HL-60/S4 treated with retinoic acid at 250 ng/mL for 4 days and 3 days (cell line): ENCODE measurements around the gene TEAD2.
"Not testable (repeated sequence)": the region's sequence is repeated elsewhere in the genome, so short reads cannot be mapped to it uniquely, and the experiment has no call there.

Experiments
- in situ Hi-C: fragments of 300-500 bp; cut with MboI; formaldehyde crosslinking; loops from 2 replicates; pipeline ENCODE4 v1.7.0; 2022; ENCODE audit warnings: low sequenced_read_pairs

Gene TEAD2

DNA sequence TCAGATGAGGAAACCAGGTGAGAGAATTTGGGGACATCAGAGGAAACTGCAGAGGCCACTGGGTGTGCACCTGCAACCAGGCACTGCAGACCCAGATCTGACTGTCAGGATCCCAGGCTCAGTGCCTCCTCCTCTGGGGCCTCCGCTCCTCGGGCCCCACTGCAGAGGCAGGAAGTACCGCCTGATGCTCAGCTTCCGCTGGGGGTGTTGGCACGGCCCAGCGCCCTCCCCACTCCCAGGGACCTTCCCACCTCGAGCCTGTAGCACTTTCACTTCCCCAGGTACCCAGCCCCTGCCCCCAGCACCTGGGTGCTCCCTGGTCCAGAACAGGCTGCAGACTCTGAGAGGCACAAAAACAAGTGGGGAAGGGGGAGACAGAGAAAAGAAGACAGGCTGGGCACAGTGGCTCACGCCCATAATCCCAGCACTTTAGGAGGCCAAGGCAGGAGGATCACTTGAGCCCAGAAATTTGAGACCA, 28.4 kb downstream of the TEAD2 start:
- in situ Hi-C loops = no loop called here

DNA sequence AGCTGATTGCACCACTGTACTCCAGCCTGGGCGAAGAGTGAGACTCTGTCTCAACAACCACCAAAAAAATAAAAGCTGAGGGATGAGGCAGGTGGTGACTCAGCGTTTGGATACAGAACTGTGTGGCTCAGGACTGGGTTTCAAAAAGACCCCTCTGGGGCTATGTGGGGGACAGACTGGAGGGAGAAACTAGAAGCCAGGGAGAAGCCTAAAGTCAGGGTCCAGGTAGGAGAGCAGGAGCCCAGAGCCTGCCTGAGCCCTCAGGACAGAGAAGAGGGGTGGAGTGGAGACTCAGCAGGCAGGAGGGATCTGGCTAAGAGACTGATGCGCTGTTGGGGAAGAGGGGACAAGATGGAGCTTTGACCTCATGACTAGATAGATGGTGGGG, 28.8 kb downstream of the TEAD2 start:
- in situ Hi-C loops = no loop called here

DNA sequence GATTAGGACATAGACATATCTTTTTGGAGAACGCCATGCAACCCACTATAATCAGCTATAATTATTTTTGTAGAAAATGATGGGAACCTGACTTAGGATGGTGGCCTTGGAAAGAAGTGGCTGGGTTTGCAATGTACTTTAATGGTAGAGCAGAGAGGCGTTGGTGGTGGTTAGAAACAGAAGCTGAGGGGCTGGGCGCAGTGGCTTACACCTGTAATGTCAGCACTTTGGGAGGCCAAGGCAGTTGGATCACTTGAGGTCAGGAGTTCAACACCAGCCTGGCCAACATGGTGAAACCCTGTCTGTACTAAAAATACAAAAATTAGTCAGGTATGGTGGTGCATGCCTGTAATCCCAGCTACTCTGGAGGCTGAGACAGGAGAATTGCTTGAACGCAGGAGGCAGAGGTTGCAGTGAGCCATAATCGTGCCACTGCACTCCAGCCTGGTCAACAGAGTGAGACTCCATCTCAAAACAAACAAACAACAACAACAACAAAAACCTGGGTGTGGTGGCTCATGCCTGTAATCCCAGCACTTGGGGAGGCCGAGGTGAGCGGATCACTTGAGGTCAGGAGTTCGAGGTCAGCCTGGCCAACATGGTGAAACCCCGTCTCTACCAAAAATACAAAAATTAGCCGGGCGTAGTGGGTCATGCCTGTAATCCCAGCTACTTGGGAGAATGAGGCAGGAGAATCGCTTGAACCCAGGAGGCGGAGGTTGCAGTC, 29.4 kb downstream of the TEAD2 start:
- in situ Hi-C loops = not testable (repeated sequence)

DNA sequence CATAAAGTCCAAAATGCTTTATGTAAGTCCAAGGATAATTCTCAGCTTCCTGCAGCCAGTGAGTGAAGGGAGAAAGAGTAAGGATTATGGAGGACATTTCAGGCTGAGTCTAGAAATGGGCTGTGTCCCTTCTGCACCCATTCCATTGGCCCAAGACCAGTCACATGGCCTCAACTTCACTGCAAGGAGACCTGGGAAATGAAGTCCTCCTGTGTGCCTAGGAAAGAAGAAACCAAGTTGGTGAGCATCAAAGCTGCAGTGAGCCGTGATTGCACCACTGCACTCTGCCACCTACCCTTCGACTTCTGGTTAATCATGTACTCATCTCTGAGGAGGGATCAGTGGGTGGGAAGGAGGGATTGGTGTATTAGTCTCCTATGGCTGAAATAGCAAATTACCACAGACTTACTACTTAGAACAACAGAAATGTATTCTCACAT, 30.6 kb downstream of the TEAD2 start:
- in situ Hi-C loops = no loop called here

DNA sequence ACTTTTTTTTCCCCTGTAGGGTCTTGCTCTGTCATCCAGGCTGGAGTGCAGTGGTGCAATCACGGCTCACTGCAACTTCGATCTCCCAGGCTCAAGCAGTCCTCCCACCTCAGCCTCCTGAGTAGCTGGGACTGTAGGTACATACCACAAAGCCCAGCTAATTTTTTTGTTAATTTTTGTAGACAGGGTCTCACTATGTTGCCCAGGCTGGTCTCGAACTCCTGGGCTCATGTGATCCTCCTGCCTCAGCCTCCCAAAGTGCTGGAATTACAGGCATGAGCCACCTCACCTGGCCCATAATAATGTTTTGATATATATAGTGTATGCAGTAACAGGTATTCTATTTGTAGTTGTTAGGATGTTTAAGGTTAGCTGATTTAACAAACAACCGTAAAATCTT, 31.0 kb downstream of the TEAD2 start:
- in situ Hi-C loops = not testable (repeated sequence)

DNA sequence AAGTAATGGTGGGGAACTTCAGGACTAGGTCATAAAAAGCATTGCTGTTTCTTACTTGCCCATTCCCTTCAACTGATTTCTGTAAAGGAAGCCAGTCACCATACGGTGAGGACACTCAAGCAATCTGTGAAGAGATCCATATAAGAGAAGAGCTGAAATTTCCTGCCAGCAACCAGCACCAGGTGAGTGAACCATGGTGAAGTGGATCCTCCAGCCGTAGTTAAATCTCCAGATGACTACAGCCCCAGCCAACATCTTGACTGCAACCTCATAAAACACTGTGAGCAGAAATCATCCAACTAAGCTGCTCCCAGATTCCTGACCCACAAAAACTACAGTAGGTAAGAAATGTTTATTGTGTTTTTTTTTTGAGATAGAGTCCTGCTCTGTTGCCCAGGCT, 33.5 kb downstream of the TEAD2 start:
- in situ Hi-C loops = no loop called here

DNA sequence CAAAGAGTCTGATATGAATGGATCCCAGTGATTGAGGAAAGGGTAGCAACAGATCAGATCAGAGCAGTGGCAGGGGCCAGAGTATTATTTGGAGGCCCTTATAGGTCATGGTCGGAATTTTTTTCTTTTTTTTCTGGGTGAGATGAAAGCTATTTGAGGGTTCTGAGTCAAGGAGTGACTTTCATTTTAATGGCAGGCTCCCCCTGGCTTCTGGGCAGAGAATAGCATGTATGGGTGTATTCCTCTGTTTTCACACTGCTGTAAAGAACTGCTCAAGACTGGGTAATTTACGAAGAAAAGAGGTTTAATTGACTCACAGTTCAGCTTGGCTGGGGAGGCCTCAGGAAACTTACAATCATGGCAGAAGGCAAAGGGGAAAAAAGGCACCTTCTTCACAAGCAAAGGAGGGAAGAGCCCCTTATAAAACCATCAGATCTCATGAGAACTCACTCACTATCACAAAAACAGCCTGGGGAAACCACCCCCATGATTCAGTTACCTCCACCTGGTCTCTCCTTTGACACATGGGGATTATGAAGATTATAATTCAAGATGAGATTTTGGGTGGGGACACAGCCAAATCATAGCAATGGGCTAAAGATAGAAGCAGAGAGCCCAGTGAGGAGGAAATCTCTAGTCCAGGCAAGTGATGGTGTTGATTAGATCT, 34.2 kb downstream of the TEAD2 start:
- in situ Hi-C loops = no loop called here

DNA sequence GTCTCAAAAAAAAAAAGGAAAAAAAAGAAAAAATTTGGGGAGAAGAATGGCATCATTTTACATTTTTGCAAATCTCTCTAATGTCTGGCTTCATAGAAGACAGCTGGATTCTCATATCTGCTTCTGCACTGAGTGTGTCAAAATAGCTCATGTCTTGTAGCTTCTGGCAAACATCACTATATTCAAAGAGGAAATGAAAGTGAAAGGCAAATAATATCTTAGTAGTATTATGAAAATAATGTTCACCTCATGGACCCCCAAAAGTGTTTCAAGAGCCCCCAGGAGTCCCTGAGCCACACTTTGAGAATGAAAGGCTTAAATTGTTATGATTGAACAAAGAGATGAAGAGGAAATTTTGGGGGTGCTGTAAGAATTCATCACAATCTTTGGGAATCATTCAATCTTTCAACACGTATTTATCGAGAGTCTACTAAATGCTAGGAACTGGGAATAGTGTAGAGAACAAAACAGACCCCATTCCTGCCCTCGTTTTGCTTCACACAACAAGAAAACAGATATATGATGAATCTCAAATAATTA, 36.0 kb downstream of the TEAD2 start:
- in situ Hi-C loops = no loop called here

DNA sequence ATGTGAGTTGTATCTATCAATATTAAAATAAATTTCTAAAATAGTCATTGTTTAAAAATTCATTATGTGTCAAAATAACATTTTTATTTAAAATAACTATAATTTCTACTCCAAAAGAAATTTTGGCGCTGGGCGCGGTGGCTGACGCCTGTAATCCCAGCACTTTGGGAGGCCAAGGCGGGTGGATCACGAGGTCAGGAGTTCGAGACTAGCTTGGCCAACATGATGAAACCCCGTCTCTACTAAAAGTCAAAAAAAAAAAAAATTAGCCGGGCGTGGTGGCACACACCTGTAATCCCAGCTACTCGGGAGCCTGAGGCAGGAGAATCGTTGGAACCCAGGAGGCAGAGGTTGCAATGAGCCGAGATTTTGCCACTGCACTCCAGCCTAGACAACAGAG, 36.5 kb downstream of the TEAD2 start:
- in situ Hi-C loops = not testable (repeated sequence)

DNA sequence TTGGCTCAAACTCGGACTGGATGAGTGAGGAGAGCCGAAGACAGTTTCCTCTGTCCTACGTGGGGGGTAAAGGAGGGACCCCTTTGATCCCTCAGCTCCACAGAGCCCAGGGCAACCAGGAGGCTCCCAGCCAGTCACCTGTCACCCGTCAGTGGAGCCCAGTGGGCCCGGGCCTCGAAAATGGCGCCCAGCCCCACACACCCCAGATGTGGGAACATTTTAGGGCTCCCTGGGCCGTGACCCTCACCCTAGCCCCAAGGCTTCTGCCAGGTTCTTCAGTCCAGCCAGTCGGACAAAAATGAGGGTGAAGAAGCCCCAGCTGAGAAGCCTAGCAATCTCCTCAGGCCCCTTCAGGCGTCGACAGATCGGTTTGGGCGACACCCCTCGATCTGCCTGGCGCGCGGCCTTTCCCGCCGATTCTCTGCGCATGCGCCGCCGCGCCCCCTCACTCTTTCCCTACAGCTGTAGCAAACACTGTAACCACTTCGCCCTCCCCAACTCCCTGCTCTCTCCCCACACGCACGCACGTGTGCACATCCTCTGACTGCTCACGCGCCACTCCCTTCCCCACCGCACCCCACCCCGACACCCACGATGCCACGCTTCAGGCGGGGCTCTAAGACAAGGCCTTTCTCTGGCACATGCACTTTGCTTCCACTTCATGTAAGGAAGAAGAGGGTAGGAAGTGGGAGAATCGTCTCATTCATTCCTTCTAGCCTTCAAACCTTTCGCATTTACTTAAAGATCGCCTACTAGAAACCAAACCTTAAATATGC, 37.2 kb downstream of the TEAD2 start, which contains the start of gene SLC6A16:
Gene SLC6A16 (minus strand): TSS at position 391 of the 776 bp plus-strand sequence. CDS start 13,844 bp downstream, outside the sequence.
- in situ Hi-C loops = no loop called here

DNA sequence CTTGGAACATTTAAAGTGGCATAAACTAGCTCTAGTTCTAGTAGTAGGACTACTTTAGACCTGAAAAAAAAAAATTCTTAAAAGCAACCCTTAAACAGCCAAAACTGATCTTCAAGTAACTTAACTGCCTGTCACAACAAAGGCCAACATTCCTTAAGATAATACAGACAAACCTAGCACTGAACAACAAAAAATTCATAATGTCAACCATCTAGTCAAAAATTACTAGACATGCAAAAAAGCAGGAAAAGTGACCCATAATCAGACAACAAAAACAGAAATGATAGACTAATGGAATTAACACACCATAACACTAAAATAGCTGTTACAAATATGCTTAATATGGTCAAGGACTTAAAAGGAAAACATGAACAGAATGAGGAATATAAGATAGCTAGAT, 43.9 kb downstream of the TEAD2 start:
- in situ Hi-C loops = no loop called here

DNA sequence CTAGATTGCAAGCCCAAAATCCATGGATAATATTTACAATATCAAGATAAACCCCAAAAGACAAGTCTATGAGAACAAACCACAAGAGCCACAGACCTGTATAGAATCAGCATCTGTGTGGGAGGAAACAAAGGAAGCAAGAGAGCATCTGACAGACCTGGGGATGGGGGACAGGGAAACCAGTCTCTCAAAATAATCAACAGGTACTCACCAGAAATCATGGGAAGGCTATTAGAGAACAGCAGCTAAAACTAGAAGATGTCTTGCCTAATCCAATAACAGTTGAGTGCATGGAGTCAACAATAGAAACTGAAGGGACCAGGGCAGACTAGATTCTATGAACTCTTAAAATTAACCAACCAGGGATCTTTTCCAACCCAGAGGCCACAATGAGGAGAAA, 45.9 kb downstream of the TEAD2 start:
- in situ Hi-C loops = no loop called here

DNA sequence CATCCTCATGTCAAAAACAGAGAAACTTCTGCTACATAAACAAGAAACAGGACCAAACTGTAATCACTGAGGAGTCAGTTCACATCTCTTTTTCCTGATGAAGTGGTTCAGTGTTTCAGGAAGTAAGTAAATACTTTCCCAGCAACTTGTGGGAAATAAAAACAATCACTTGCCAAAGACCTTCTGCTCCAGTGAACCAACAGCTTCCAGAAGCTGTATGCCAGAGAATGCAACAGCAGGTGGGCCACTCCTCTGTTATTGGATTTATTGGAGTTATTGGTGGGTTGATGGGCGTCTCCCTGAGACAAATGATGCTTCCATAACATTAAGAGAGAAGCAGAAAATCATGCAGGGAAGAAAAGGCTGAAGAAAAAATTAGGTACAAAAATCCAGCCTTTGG, 47.1 kb downstream of the TEAD2 start:
- in situ Hi-C loops = no loop called here

DNA sequence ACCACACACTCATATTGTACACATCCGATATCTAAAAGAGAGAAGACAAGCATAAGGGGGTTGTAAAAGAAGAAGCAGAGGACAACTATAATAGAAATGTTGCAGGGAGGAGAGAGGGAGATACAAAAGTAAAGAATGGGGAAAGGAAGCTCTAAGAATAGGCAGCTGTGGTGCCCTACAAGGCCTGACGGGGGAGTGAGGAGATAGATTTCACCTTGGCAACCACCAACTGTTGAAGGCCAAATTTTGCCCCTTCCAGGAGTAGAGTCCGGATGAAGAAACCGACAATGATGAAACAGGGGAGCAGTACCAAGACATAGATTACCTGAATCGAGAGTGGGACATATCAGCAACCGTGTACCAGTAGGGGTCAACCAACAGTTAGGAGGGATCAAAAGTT, 53.1 kb downstream of the TEAD2 start:
- in situ Hi-C loops = no loop called here

DNA sequence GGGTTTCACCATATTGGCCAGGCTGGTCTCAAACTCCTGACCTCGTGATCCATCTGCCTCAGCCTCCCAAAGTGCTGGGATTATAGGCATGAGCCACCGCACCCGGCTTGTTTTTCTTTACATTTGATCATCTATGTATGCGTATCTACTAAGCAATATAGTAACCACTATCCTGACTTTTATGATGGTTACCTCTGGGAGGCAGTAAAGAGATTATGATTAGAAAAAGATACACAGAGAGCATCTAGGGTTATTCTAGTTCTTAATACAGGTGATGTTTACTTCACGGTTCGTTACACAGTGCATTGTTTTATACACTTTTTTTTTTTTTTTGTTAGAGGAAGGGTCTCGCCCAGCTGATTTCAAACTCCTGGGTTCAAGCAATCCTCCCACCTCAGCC, 55.5 kb downstream of the TEAD2 start:
- in situ Hi-C loops = not testable (repeated sequence)

DNA sequence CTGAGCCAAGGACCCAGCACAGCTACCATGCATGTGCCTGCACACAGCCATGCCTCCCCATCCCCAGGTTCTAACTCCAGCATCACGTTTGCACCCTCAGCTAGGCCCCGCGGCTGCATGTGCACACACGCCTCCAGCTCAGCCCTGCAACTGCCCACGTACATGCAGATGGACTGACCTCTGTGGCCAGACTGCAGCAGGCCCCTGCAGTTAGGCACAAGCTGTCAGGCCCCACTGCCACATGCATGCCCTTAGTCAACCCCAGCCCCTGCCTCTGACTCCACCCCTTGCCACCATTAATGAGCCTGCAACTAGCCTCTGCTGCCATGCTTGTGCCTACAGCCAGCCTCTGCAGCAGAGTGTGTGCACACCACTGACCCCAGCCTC, 60.4 kb downstream of the TEAD2 start:
- in situ Hi-C loops = no loop called here

DNA sequence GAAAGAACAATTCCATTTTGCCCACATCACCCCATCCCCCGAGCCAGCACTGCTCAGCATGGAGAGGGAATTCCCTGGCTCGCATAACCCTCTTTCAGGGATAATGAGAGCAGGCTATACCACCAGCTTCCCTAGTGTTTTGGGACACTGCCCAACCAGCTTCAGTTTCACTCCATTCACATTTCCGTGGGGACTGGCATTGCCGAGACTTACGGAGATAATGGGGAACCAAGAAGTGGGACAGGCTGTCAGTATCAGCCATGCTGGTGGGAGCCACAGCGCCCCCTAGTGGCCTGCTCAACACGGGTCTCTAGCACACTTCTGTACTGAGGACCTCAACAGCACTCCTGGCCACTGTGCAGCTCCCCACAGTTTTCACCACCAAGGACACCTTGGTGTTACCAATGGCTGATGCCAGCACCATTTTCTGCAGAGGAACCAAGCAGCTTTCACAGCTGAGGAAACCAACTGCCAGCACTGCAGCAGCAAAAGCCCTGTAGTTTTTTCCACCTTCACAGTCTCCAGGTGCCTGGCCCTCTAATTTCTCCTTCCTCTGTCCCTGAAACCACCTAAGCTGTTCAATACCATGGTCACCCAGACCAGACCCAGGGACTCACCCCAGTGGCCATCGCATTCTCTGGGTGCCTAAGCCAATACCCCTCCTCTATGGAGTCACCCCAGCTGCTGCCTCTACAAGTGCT, 60.9 kb downstream of the TEAD2 start:
- in situ Hi-C loops = no loop called here

DNA sequence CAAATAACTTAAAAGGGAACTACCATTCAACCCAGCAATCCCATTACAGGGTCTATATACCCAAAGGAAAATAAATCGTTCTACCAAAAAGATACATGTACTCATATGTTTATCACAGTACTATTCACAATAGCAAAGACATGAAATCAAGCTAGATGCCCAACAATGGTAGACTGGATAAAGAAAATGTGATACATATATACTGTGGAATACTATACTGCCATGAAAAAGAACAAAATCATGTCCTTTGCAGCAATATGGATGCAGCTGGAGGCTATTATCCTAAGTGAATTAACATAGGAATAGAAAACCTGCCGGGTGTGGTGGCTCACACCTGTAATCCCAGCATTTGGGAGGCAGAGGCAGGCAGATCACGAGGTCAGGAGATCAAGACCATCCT, 63.6 kb downstream of the TEAD2 start:
- in situ Hi-C loops = not testable (repeated sequence)

DNA sequence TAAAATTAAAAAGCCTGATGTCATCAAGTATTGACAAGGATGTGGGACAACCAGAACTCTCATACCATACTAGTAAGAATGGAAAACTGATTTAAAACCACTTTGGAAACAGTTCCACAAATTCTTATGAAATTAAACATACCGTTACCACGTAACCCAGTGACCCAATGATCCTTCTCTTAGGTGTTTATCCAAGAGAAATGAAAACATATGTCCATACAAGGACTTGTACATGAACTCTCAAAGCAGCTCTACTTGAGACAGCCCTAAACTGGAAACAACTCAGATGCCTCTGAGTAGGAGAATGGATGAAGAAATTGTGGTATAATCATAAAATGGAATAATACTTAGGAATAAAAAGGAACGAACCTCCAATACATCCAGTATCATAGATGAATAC, 64.8 kb downstream of the TEAD2 start:
- in situ Hi-C loops = no loop called here

DNA sequence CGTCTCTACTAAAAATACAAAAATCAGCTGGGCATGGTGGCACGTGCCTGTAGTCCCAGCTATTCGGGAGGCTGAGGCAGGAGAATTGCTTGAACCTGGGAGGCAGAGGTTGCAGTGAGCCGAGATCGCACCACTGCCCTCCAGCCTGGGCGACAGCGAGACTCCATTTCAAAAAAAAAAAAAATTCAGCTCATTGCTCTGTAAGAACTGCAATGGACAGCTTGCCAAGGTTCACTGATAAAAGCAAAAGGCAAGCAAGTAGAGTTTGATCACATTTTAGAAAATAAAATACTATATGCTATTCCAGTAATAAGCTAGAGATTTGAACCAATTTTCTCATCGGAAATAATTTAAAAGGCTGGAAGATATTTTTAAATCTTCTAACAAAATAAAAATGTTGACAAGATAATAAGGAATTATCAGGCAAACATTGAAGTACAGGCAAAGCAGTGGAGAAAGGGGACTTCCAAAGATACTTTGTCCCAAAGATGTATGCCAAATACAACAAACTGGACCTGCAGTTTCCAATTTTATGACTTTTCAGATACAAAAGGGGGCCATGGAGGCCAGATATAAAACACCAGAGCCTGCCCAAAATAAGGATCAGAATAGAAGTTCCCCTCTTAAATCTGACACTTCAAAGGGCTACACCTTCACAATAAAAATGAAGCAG, 66.9 kb downstream of the TEAD2 start:
- in situ Hi-C loops = no loop called here
